DLD1 (cell line): ENCODE results near the gene ODAD3.
"Not testable (repeated sequence)": the region's sequence is repeated elsewhere in the genome, so short reads cannot be mapped to it uniquely, and the experiment has no call there.

Experiments used
- in situ Hi-C: cut with HindIII; loops from 2 replicates; pipeline ENCODE4 v1.10.0; 2017; ENCODE audit warnings: low sequenced_read_pairs

The ODAD3 gene

GRCh38 chr19:11445141-11445540 is 10.2 kb upstream of the ODAD3 start:
- in situ Hi-C loops, result no loop called here

GRCh38 chr19:11444059-11444458 is 9.1 kb upstream of the ODAD3 start:
- in situ Hi-C loops, result no loop called here

DNA sequence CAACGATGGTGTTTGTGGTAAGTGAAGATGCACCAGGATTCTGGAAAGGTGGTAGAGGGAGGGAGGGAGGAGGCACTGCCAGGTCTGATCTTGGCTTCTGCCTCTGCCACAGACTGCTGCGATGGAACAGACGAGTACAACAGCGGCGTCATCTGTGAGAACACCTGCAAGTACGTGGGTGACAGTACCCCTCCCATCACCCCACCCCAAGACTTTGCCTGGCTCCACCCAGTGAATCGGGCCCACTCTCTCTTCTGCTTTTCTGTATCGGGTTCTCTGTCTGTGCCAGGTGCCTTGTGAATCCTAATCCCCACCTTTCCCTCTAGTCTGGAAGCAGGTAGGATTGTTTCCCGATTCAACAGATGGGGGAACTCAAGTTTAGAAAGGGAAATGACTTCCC is 3.0 kb upstream of the ODAD3 start:
- in situ Hi-C loops, result no loop called here

DNA sequence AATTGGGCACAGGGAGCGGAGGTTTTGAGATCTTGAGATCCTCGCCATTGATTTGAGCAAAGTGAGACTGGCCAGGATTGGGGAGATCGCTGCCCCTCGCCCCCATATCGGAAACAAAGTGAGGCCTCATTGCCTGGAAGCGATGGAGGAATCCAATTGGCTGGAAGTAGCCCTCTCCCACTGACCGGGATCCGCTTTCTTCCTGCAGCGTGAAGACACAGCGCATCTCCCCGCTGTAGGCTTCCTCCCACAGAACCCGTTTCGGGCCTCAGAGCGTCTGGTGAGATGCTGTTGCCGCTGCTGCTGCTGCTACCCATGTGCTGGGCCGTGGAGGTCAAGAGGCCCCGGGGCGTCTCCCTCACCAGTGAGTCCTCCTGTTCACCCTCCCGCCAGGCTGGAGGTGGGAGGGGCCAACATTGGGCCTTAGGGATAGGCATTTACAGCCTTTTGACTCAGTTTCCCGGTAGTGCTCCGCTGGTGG is 952 bp upstream of the ODAD3 start:
- in situ Hi-C loops, result no loop called here

- in situ Hi-C loops, result no loop called here
Measured at GRCh38 chr19:11434703-11435056, 241 bp downstream of the ODAD3 start.

GRCh38 chr19:11433526-11433925 is 1.4 kb downstream of the ODAD3 start:
- in situ Hi-C loops, result not testable (repeated sequence)

- in situ Hi-C loops, result no loop called here
Measured at GRCh38 chr19:11426656-11427055, 8.3 kb downstream of the ODAD3 start.

DNA sequence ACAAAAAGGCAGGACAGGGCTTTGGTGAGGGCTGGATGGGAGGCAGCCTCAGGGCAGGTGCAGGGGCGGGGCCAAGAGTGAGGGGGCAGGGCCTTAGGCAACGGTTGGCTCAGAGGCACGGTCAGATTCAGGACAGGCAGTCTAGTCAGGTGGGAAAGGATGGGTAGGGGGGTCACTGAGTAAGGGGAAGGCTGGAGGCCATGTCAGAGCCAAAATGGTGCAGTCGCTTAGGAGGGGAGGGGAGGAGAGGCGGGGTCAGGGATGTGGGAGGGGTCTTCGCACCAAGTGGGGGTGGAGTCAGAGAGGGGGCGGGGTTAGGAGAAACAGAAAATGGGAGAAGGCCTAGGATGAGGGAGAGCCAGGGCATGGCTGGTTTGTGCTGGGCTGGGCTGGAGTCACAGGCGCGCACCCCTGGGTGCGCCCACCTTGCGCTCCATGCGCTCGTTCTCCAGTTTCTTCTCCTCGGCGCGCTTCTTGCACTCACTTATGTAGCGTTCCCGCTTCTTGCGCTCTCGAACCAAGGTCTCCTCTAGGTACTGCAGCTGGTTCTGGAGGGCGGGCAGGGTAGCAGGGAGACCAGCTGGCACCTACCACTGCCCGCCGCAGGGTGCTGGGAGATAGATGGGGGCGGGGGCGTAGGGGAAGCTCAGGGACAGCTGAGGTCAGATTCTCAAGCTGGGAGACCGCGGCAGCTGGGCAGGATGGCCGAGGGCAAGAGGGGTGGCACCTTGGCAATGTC is 9.0 kb downstream of the ODAD3 start:
- in situ Hi-C loops, result no loop called here

DNA sequence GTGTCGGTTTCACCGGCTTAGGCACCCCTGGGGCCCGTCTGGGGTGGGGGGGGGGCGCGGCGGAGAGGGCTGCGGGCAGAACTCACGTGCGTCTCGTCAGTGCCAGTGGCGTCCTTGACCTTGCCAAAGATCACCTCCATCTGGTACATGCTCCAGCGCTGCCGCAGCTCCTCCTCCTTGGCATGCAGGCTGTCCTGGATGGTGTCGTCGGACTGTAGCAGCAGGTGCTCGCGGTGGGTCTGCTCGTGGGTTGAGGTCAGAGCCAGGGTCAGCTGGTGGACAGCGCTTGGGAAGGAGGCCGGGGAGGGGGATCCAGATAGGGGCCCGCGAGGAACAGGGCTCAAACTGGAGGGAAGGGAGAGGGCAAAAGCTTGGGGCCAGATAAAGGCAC is 11.1 kb downstream of the ODAD3 start:
- in situ Hi-C loops, result no loop called here

GRCh38 chr19:11423164-11423790 is 11.6 kb downstream of the ODAD3 start:
- in situ Hi-C loops, result no loop called here

- in situ Hi-C loops, result no loop called here
Measured at GRCh38 chr19:11422163-11423065, 12.5 kb downstream of the ODAD3 start.

DNA sequence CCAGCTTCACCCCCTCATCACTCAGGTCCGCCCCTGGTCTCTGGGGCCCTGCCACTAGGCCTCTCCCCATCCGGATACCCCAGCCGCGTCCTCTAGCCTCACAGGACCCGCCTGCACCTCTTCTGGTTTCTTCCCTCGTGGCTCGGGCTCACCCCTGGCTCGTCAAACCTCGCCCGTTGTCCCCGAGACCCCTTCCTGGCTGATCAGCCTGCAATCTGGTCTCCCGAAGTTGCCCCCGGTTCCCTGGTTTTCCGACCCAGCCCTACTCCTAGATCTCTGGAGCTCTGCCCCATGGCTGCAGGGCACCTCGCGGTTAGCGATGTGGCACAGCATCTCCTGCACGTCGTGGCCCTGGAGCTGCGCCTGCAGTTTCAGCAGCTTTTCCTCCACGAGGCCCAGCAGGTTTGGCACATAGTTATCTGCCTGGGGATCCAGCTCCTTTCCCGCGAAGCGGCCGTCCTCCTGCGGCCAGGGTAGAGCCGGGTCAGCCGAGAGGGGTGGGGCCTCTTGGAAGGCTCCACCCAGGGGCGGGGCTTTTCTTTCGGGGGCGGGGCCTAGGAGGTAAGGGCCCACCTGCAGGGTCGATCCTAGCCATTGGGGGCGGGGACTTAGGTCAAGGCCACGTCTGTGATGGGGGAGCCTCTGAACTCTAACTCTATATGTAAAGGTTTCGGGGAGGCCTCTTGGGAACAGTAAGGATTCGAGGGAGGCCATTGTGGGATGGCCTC is 13.4 kb downstream of the ODAD3 start:
- in situ Hi-C loops, result no loop called here

GRCh38 chr19:11420429-11421370 is 14.2 kb downstream of the ODAD3 start:
- in situ Hi-C loops, result no loop called here

GRCh38 chr19:11418549-11419506 is 16.1 kb downstream of the ODAD3 start, which contains the start of gene RGL3:
TSS of gene RGL3 (minus strand) at chr19:11419314. CDS start at chr19:11419278, 36 bp downstream.
- in situ Hi-C loops, result no loop called here

DNA sequence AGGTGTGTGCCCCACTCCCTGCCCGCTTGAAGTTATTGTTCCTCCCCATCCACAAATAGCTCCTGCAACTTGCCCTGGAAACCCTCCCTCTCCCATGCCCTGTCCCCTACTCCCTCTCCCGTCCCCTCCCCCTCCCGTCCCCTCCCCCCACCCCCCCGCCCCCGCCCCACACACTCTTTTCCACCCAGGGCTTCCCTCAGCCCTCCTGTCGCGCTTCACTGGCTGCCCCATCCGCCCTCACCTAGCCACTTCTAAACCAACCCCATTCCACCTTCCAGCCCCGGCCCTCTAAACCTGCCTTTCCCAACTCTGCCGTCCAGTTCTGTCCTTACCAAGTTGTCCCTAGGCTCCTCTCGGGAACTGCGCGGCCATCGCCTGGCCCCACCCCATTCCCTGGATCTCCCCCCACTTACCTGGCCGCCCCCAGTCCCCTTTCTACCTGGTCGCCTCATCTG is 16.8 kb downstream of the ODAD3 start:
- in situ Hi-C loops, result no loop called here

DNA sequence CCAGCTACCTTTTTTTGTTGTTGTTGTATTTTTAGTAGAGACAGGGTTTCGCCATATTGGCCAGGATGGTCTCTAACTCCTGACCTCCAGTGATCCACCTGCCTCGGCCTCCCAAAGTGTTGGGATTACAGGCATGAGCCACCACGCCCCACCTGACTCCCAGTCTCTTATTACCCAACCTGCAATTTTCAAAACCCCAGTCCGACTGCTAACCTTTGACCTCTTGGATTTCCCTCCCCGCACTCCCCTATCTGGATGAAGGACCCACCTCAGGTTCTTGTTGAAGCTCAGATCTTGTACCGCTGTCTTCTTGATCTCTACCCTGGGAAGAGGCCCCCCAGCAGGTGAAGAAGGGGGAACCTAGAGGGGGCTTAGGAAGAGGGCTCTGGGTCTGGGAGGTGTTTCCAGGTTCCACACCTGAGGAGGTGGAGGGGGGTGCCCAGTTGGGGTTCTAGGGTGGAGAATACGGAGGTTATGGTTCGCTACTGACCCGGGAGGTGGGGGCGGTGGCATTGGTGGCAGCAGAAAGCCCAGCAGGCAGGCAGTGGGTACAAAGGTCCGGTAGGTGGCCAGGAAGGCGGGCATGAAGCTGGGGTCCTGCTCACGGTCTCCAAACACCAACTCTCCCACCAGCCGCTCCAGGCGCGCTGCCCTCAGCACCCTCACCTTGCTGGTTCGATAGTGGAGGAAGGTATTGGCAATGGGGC is 18.4 kb downstream of the ODAD3 start:
- in situ Hi-C loops, result no loop called here

DNA sequence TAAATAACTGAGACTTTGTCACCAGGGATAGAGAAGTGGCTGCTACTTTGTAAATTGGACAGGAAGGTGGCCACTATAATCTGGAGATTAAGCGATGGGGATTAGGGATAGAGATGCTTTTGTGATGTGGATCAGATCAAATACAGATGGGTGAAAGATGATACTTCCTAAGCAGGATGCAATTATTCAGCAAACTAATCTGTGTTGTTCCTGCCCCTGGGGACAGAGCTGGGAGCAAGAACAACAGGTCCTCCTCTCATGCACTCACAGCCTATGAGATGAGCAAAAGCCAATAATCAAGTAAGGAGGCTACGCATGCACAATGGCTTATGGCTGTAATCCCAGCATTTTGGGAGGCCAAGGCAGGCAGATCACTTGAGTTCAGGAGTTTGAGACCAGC is 20.4 kb downstream of the ODAD3 start:
- in situ Hi-C loops, result no loop called here

DNA sequence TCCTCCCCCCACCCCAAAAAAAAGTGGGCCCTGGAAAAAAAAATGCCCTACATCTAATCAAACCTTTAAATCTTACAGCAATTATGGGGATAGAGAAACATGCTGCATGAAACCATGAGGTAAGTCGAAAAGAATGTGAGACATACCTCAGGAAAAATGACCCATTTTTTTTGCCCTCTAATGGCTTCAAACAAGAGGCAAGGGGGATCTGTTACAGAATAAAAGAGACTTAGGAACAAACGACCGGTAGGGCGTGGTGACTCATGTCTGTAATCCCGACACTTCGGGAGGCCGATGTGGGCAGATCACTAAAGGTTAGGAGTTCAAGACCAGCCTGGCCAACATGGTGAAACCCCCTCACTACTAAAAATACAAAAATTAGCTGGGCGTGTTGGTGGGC is 24.2 kb downstream of the ODAD3 start:
- in situ Hi-C loops, result no loop called here
